ENCODE data around the gene SOX2. TPM values are rescaled to one million over a fixed set of nuclear protein-coding genes. Genes with fewer than 3 reads are reported as not detected.

Gene SOX2
- total and polyA plus RNA-seq, 2 of the 13 experiments (the other 11 are each of a cell fraction or from before 2014, with no cell fraction given), result not detected

- peak; percentile 34; the same call in 1 of the 3 replicates for ATAC-seq
- BruUV-seq (replicated peaks), result no TSS peak
- H2AFZ ChIP-seq (ENCODE audit: low read length), result no peak overlapping the region
- TF ChIP-seq CSRNP1 (CRISPR knock-in tag; IDR thresholded peaks at IDR 0.05) (no peak), ZNF570 (CRISPR knock-in tag; IDR thresholded peaks at IDR 0.05; ENCODE audit: borderline replicate concordance) (no peak), HES4 (CRISPR knock-in tag; IDR thresholded peaks at IDR 0.05; ENCODE audit: borderline replicate concordance) (no peak), MAZ (IDR thresholded peaks at IDR 0.05; ENCODE audit: borderline replicate concordance, low read depth, low read length) (no peak), MAZ (CRISPR knock-in tag; IDR thresholded peaks at IDR 0.05; ENCODE audit: low read depth) (no peak), IRF2 (CRISPR knock-in tag; IDR thresholded peaks at IDR 0.05) (no peak), STAG1 (CRISPR knock-in tag; IDR thresholded peaks at IDR 0.05) (no peak), ESRRA (CRISPR knock-in tag; IDR thresholded peaks at IDR 0.05; ENCODE audit: low read depth) (no peak), ZNF512 (CRISPR knock-in tag; IDR thresholded peaks at IDR 0.05) (no peak), ATF3 (CRISPR knock-in tag; IDR thresholded peaks at IDR 0.05) (no peak), DPF2 (CRISPR knock-in tag; IDR thresholded peaks at IDR 0.05; ENCODE audit: borderline replicate concordance, low read depth) (no peak), DZIP1 (CRISPR knock-in tag; IDR thresholded peaks at IDR 0.05) (no peak), NFKB2 (CRISPR knock-in tag; IDR thresholded peaks at IDR 0.05; ENCODE audit: borderline replicate concordance) (no peak), ZNF160 (CRISPR knock-in tag; IDR thresholded peaks at IDR 0.05) (no peak), ZNF317 (CRISPR knock-in tag; IDR thresholded peaks at IDR 0.05) (no peak), NFRKB (IDR thresholded peaks at IDR 0.05) (no peak), DBP (CRISPR knock-in tag; IDR thresholded peaks at IDR 0.05; ENCODE audit: not compliant biosample characterization) (no peak), NFIC (IDR thresholded peaks at IDR 0.05; ENCODE audit: low read length) (no peak), SAP130 (CRISPR knock-in tag; IDR thresholded peaks at IDR 0.05; ENCODE audit: low read depth) (no peak), KDM5A (IDR thresholded peaks at IDR 0.05; ENCODE audit: borderline replicate concordance, low read length) (no peak)
Measured at GRCh38 chr3:181735911-181736310, 24.2 kb downstream of the SOX2 start.

More at GRCh38 chr3:181735911-181736310, 24.2 kb downstream of the SOX2 start:
- no peak for DNase-seq (ENCODE audit: low spot score)
- intact Hi-C loops (cut with micrococcal nuclease; ENCODE audit: unreplicated experiment), result no loop called here
- H3K27ac ChIP-seq (ENCODE audit: extremely low read length, insufficient read depth, low read length), result no peak overlapping the region
- H3K79me2 ChIP-seq (ENCODE audit: insufficient read depth, low read length), result no peaks in the 10 kb centered on the region
- H3K4me2 ChIP-seq (ENCODE audit: low read depth, low read length), result no peak overlapping the region
- no peak overlapping the region for H3K9ac ChIP-seq (ENCODE audit: insufficient read depth, low read depth, low read length)
- H4K20me1 ChIP-seq (ENCODE audit: insufficient read depth, low read length), result no peaks in the 10 kb centered on the region
- no peaks in the 10 kb centered on the region for H3K27me3 ChIP-seq (ENCODE audit: control insufficient read depth in 1 of 2, insufficient read depth in 2 of 2, low read length in 2 of 2)
- no peaks in the 10 kb centered on the region for H3K4me1 ChIP-seq (ENCODE audit: insufficient read depth, low read length)
- in situ Hi-C loops (cut with HindIII; ENCODE audit: extremely low pct_ligation_motif_present, low pct_unique_long_range_greater_than_20kb), result no loop called here
- FAIRE-seq, result no peak
- no peak overlapping the region for H3K4me3 ChIP-seq (replicated peaks in 1 of 3; ENCODE audit: insufficient read depth in 1 of 3, low read depth in 2 of 3, low read length in 3 of 3)
- H3K36me3 ChIP-seq (replicated peaks in 1 of 2; ENCODE audit: control insufficient read depth in 1 of 2, insufficient read depth in 2 of 2, low read length in 2 of 2), result no peaks in the 10 kb centered on the region
- POLR2A ChIA-PET, result no interaction called here
- CTCF ChIA-PET (ENCODE audit: low intra/inter-chr PET ratio, low total read pairs), result no interaction called here
- H3K9me3 ChIP-seq (ENCODE audit: low read length), result no peaks in the 10 kb centered on the region
- WGBS (ENCODE audit: low lambda C conversion rate), result 21% methylated on average over 7 of the region's 7 CpGs
